HL-60 (cell line): ENCODE results near the gene HCK.

Source experiments
- POLR2AphosphoS5 ChIP-seq: IDR thresholded peaks from 2 replicates; pipeline ENCODE4 v1.6.1; 2012; ENCODE audit warnings: low read depth
- TF ChIP-seq, protein P1 (sequence below): IDR thresholded peaks from one replicate; pipeline ENCODE4 v1.5.1; 2011; ENCODE audit warnings: low read length, control low read depth, inconsistent platforms; ENCODE audit not compliant: insufficient read depth

- TF ChIP-seq, protein P1, sequence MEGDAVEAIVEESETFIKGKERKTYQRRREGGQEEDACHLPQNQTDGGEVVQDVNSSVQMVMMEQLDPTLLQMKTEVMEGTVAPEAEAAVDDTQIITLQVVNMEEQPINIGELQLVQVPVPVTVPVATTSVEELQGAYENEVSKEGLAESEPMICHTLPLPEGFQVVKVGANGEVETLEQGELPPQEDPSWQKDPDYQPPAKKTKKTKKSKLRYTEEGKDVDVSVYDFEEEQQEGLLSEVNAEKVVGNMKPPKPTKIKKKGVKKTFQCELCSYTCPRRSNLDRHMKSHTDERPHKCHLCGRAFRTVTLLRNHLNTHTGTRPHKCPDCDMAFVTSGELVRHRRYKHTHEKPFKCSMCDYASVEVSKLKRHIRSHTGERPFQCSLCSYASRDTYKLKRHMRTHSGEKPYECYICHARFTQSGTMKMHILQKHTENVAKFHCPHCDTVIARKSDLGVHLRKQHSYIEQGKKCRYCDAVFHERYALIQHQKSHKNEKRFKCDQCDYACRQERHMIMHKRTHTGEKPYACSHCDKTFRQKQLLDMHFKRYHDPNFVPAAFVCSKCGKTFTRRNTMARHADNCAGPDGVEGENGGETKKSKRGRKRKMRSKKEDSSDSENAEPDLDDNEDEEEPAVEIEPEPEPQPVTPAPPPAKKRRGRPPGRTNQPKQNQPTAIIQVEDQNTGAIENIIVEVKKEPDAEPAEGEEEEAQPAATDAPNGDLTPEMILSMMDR, result no peak
- TF ChIP-seq POLR2AphosphoS5, result no peak
These were observed 46.0 kb upstream of the HCK start for GRCh38 chr20:32006053-32006452.
